GDM1 (cell line): ENCODE data around the gene ADORA2A.

ENCODE experiments used
- DNase-seq: peaks from one replicate; lab custom pipeline; 2025; lab: John Stamatoyannopoulos, UW

Gene ADORA2A

DNA sequence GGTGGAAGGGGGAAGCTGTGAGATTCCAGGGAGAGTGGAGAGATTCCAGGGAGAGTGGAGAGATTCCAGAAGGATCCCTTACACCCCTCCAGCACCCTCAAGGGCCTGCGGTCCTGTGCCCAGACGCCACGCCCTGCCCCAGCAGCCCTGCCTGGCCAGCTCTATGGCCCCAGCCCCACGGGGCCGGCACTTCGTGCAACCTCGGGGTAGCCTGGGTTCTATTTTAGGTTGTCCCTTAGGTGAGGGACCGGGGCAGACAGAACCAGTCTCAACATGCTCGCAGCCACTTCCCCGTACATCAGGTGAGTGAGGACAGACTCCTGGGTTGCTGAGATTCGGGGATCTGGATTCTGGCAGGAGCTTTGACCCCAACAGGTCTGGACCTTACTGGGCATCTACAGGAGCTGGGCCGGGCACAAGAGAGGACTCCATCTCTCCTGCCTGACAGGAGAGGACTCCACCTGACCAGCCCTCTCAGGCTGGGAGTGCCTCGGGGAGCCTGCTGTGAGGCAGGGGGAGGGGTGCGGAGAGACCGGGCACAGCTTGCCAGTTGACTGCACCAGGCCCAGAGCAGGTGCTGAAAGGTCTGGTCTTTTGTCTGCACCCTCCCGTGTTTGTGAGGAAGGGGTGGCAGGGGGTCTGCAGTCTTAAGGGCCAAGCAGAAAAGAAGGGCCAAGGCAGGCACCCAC, 8.5 kb upstream of the ADORA2A start:
- no peak for DNase-seq

DNA sequence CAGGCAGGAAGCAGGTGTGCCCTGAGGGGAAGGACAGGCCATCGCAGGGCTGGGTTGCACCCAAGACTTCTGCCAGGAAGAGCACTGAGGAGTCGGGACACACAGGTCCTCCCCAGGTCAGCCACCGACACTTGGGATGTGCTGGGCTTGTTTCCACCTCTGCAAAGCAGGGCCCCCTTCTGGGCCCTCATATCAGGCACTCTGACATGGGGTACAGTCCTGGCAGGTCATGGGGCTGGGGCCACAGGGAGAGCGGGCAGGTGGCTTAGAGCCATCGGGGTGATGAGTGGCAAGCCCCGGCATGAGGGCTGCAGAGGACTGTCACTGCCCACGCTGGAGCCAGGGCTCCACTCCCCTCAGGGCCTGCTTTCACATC, 7.9 kb upstream of the ADORA2A start:
- no peak for DNase-seq

DNA sequence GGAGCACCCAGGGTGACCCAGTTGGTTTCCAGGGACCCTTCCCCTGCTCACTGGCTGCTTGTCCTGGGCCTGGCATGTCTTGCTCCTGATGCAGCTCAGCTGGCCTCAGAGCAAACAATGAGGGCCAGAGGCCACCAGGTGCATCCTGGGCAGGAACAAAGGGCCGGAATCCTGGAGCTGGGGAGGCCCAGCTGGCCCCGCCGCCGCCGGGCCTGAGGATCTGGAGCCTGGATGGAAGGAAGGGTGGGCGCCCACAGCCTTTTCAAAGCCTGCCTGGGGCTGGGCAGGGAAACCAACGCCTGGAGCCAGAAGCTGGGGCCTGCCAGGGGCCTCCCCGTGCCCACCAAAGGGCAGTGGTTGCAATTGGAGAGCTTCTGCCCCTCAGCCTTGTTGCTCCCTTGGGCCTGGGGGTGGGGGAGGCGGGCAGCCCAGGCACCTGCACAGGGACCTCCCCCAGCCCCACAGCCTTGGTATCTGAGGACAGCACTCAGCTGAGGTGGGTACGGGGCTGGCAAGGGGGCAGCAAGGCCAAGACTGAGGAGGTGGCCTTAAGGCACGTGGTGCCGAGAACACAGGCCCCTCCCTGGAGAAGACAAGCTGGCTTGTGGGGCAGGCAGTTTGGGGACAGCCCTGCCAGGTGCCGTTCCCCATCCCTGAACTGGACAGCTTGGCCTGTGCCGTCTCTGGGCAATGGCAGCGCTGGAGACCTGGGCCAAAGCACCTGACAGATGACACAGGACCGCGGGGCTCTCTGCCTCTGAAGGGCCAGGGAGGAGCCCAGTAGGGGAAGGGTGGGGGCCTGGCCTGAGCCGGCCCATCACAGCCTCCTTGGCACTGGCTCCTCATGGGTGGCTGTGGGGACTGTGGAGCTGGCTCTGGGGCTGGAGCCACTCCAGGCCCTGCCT, 7.1 kb upstream of the ADORA2A start:
- no peak for DNase-seq

DNA sequence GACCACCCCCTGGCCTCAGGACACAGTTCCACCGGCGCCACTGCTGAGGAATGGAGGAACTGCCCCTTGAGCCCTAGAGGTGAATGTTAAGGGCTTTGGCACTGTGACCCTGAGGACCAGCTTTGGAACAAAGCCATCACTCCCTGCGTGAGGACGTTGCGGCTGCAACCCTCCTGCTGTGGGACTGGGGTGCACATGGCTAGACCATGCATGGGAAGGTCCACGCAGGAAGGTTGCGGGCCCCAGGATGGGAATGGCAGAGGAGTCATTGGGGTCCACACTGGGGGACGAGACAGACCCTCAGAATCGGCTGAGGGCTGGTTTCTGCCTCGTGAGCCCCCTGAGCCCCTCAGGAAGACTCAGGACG, 6.4 kb upstream of the ADORA2A start:
- DNase-seq, result no peak

DNA sequence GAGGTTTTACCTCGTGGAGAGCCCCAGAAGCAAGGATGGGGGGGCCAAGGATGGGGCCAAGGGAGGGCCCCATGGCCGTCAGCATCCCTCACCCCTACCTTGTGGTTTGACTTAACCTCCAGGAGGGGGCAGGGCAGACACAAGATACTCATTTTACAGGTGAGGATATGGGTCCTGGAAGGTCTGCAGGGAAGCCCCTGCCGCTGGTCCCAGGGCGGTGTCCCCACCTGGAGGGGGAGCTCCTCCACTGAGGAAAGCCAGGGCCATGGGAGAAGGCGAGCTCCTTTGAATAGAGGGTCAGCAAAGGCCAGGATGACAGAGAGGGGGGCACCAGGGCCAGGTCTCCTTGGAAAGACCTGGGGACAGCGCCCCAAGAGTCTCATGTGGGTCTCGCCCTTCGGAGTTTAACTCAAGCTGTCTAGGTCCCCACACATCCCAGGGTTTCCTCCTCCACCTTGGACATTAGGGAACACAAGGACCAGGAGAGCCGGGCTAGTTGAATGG, 5.9 kb upstream of the ADORA2A start:
- no peak for DNase-seq

DNA sequence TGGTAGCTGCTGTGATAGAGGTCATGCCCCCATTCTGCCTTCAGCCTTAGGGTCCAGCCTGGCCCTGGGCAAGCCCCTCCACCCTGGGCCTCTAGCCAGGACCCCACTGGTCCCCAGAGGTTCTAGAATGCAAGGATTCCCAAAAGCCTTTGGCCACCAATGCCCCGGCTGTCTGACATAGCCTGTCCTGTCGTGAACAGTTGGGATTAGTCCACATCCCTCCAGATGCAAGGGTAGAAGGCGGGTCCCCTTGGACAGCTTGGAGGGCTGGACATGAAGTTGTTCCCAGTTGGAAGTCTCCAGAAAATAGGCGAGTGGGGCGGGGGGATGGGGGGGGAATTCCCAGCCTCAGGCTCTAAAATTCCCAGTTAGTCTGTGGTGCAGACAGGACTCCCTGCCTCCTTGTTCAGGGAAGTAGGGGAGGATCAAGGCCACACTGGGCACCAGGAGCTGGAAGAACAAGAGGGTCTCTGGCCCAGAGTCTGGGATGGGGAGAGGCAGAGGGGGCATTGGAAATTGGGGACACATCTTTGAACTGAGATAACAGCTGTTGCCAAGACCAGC, 5.2 kb upstream of the ADORA2A start:
- DNase-seq, result no peak

DNA sequence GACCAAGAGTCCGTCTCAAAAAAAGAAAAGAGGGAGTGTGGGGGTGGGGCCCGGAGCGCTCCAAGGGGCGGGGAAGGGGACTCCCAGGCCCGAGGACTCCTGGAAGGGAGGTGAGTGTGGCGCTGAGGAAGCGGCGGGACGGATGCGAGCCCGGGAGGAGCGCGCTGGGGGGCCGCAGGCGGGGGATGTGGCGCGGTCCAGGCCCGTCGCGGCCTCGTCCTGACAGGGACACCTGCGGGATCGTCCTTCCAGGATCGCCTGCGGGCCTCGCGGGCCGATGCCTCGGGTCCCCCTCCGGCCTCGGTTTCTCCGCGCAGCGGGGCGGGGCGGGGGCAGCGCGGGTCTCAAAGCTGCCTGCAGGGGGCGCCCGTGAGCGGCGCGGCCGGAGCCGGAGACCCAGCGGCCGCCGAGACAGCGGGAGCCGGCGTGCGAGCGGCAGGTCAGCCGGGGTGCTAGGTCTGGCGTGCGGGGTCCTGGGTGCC, 3.8 kb upstream of the ADORA2A start:
- DNase-seq, result no peak

DNA sequence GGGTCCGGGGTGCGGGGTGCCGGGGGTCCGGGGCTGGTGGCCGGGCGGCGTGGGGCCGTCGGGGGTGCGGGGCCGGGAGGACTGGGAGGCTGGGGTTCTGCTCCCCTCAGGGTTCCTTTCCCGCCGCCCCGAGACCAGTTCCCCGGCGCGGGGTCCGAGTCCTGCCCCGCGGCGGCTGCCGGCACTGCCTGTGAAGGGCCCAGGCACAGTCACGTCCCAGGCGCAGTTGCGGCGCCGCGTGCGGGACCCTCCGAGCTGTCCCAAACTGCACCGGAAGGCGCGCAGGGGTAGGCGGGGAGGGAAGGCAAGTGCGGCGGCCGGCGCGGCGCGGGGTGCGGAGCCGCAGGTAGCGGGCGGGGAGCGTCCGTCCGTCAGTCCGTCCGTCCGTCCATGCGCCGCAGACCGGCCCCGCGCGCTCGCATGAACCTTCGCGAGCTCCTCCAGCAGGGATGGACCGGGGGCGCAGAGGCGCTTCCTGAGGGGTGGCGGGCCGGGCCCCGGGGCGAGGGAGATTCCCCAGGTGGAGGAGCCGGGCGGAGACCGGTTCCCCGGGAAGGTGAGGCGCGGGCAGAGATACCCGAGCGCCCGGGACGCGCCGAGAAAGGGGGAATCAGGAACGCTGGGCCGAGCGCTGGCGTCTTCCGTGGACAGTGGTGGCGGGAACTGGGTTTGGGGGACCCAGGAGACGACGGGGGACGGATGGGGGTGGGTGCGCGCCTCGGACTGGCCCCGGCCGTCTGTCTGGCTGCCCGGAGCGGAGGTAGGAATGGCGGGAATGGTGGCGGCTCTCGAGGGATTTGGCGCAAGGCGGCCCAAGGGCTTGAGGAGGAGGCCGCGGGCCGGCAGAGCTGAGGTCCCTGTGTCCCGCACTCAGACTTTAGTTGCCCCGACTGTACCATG, 3.1 kb upstream of the ADORA2A start:
- no peak for DNase-seq

DNA sequence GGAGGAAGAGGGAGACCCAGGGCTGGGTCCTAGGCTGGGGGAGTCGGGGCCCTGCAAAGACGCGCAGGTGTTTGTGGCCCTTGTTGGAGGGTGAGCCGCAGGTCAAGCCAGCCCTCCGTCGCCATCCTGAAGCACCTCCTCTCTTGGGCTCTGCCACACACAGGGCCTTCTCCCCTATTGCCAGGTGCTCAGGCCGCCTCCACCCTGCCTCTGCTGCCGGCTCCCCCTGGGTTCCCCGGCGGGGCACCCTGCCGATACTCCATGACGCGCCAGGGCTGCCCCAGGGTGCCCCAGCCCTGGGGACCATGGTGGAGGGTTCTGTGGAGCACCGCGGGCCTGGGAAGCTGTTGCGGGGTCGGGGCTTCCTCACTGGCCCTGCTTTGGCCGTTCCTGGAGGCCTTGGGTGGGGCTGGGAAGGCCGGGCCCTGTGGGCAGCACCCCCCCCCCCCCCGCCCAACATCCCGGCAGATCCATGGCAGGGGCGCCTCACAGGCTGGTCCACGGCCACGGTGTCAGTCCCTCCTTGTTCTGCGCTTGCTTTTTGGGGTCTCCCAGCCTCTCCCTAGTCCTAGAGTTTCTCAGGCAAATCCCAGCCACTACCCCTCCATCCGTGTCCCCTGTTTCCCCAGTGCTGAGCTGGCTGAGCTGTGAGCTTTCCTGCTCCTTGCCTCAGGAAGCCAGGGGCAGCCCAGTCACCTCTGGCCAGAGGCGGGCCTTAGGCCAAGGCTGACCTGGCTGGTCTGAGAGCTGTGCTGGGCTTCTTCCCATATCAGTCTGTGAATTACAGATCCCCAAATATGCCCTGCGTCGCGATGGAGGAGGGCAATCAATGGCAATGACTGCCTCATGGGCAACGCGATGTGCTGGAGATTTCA, 2.3 kb upstream of the ADORA2A start:
- no peak for DNase-seq

DNA sequence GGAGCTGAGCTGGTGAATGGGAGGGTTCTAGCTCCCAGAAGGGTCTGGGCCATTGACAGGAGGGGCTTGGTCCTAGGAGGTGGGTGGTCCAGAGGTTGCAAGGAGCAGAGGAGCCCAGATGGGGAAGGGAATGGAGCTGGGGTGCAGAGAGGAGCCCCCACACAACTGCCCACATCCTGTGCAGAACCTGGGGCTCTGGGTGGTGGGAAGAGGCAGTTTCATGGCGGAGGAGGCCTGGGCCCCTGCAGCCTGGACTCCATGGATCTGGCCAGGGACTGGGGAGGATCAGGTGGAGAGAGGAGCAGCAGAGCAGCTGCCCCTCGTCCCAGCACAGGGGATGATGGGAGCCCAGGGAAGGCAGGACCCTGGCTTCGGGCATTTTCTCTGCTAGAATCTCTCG, 963 bp upstream of the ADORA2A start:
- no peak for DNase-seq

DNA sequence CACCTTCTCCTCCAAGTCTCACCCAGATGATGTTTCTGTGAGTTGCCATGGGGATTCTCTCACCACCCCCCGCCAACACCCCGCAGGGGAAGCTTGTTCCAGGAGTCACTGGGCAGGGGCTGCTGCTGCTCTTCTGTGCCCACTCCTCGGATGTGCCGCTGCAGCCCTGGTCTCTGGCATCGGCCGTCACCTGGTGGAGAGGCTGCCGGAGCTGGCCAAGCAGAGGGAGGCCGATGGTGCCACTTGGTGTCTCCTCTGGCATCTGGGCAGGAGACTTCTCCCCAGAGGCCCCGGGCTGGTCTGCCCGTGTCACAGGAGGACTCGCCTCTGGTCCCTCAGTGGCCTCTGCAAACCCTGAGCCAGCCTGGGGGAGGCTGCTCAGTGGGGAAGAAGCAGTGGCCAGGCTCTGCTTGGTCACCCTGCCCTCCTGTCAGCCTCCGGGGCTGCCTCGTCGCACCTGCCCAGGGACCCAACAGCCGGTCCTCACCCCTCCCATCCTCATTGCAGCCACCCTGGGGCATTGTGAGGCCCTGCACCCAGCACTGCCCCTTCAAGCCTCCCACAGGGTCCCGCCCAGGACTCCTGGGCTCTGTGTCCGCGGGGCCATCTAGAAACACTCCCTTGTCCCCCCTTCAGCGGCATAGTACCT, 424 bp upstream of the ADORA2A start:
- DNase-seq, result no peak

DNA sequence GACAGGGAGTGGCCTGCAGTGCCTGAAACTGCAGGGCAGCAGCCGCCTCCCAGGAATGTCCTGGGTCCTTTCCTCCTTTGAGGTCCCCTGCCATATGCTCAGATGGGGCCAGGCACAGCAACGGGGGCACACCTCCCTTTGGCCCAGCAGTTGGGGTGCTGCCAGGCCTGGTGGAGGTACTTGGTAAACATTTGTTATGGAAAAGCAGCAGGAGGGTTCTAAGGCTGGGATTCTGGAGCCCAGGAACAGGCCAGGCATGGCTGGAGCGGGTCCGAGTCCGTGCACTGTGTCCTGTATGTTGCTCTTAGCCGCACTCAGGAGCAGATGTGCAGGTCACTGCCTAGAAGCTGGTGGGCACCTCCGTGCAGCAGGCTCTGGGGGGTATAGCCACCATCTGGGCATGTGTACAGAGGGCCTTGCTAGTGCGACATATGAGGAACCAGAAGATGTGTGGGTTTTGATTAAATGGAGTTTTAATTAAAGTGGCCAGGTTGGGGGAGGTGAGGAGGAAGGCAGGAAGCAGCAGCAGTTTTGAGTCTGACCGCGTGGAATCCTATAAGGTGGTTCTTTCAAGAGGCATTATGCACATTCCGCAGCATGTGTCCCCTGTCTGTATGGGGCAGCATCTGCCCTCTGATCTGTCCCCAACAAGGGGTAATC, 1.5 kb downstream of the ADORA2A start:
- DNase-seq, result no peak

DNA sequence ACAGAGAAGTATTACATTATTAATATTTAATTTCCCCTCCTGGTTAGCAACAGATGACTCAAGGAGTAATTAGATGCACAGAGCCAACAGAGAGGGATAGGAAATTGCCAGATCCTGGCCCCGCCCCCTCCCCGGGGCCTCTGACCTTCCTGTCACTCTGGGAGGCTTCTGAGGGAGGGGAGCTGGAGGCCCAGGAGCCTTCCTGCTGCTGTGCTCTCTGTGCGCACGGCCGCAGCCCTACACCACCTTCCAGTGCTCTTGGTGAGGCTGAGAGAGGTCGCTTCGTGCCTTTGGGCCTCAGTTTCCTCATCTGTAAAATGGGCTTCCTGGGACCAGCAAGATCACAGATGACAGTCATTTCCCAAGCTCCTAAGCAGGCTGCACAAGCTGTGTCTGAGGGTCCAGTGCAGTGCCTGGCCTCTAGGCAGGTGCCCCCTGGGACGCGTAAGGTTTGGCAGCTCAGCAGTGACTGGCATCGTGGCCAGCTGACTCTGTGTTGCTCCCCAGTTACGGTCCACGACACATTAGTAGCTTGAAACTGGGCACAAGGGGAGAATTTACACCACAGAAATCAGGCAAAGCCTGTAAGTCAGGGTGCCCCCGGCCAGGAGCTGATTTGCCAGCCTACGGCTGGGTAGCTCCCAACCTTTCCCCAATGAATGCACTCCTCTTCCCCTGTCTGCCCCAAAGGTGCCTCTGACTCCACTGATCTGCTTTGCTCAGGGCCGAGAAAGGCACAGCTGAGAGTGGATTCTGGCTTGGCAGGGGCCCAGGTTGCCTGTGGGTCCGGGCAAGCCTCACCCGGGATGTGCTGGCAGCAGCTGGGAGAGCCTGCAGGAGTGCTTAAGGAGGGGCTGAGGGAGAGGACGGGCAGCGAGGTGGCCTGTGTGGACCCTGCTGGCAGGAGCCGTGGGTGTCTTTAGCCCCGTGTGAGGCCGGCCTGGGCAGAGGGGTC, 2.3 kb downstream of the ADORA2A start:
- no peak for DNase-seq

DNA sequence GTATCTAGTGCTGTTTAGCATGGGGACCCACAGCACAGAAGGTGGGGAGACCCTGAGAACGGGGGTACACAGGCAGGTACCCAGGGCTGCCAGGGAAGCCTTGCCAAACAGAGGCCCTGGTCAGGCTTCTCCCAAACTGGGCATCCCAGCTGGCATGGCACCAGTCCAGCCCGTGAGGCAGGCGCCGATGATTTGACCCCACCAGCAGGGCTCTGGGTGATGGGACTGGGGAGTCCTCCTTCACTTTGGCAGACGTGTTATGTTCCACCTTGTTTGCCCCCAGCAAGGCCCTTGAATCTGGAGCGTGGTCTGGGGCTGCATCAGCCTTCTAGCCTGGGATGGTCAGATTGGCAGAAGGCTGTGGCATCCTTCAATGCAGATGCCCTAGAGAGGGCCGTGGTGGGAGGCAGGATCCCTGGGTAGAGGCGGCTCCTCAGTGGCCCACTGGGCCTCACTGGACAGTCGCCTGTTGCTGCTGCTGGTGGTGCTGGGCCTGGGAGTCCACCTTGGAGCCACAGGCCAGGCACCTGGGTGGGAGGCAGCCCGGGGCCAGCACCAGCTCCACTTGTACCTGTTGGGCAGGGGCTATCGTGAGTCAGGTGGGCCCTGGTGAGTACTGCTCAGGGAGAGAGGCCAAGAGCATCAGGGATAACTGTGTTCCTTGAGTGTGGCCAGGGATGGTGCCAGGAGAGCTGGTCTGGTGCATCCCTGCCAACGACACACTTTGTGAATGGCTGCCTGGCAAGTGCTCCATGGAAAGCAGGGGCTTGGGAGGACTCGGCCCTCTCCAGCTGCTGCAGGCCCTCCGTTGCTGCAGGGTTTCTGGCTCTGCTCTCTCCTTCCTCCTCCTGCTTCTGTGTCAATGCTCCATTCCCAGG, 3.3 kb downstream of the ADORA2A start:
- no peak for DNase-seq

DNA sequence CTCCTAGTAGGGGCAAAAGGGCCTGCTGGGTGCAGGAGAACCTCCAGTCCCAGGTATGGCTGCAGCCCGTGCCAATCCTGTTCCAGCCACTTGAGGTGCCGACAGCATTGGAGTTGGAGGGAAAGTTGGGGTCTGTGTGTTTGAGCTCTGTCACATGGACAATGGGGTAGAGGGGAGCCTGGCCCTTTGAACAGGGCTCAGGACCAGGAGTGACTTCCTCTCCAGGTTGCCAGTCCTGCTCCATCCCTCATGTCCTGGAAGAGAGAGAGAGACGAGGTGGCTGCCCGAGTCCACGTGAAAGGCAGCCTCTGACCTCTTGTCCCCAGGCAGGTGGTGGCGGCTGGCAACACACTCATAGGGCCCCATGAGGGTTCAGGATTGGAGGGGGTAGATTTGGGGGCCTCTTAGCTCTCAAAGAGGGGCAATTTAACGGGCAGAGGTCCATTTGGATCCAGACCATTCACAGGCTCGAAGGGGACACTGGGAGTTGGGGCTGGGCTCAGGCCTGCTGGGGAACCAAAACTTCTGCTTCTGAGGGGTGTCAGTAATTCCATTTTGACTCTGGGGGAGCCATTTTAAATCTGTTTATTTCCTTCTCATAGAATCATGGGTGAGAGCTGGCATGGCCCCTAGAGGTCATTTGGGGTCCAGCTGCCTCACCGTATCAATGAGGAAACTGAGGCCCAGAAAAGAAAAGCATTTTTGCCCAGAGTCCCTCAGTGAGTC, 4.1 kb downstream of the ADORA2A start:
- DNase-seq, result no peak

DNA sequence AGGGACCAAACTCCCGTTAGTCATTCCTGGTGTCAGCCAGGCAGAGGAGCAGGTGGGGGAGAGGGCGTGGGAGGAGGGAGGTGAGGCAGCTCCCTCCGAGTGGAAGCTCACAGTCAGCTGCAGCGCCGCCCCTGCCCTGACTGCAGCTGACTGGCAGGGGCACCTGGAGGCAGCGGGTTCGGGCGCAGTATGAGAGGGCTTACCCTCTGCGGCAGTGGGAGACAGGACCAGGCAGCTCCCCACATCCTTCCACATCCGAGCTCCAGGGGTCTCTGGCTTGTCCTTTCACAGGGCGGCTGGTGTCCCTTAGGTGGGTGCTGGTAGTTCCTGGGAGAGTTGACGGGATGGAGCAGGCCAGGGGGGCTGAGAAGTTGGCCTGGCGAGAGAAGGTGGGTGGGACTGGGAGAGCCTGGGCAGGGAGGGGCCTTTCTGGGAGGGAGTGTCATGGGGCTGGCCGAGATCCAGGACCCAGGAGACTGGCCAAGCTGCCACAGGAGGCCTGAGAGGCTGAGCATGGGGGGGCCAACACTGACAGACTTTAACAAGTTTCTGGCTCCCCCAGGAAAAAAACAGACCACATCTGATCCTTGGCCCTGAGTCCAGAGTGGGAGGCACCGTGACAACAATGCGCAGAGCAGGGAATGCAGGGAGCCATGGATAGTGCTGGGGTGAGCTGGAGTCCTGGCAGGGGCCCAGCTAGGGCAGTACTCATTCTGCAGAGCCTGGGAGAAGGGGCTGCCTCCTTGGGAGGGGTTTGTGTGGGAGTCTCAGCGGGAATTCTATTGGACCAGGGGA, 4.9 kb downstream of the ADORA2A start:
- DNase-seq, result no peak
